Activated T-helper 2 cell treated with anti-CD3 and anti-CD28 coated beads, Interferon-gamma antibody, Interleukin-2, Interleukin-4, amounts not matched to agents 10 μg/mL and 5 μg/mL and 100 μg/mL, durations not matched to agents 14 hours and 24 hours and 36 hours (primary cell): ENCODE results near the gene MINDY4. TPM values are rescaled to one million over a fixed set of nuclear protein-coding genes. Genes with fewer than 3 reads are reported as not detected.

Experiments used
- DNase-seq: peaks from one replicate; pipeline ENCODE4 v3.0.0; 2021; ENCODE audit warnings: low spot score
- H3K27ac Mint-ChIP-seq: one replicate; pipeline ENCODE4 v1.8.0; 2021; ENCODE audit warnings: mixed read lengths
- H3K27me3 Mint-ChIP-seq: one replicate; pipeline ENCODE4 v1.8.0; 2021; ENCODE audit warnings: low read depth, mixed read lengths
- H3K36me3 Mint-ChIP-seq: one replicate; pipeline ENCODE4 v1.8.0; 2021; ENCODE audit warnings: low read depth, mixed read lengths
- H3K4me1 Mint-ChIP-seq: one replicate; pipeline ENCODE4 v1.8.0; 2021; ENCODE audit warnings: low read depth, mixed read lengths
- H3K4me3 Mint-ChIP-seq: one replicate; pipeline ENCODE4 v1.8.0; 2021; ENCODE audit warnings: low read depth, mild to moderate bottlenecking, moderate library complexity, mixed read lengths
- H3K9me3 Mint-ChIP-seq: one replicate; pipeline ENCODE4 v1.8.0; 2021; ENCODE audit warnings: mixed read lengths
- intact Hi-C: fragments of 100-400 bp; cut with micrococcal nuclease; formaldehyde crosslinking; loops from one replicate; pipeline ENCODE4 v1.15.1; 2023
- total RNA-seq: library from RNA; stranded (reverse); gene quantifications from 2 replicates; pipeline ENCODE4 v1.2.3, GENCODE V29; 2022

Gene MINDY4
- total RNA-seq, 1 donor from 2014 or later: 1.3 TPM

- Mint-ChIP-seq H3K27me3 (no peaks in the 10 kb centered on the region), H3K27ac (no peak overlapping the region), H3K4me3 (no peak overlapping the region), H3K4me1 (peaks cover 1% of the 10 kb centered on the region), H3K9me3 (no peaks in the 10 kb centered on the region), H3K36me3 (no peaks in the 10 kb centered on the region)
- DNase-seq: no peak
- intact Hi-C loops: no loop called here
Measured at GRCh38 chr7:30907527-30908267, 136.5 kb downstream of the MINDY4 start.

- peaks cover 1% of the 10 kb centered on the region for H3K4me1 Mint-ChIP-seq
- intact Hi-C loops: no loop called here
- no peaks in the 10 kb centered on the region for H3K9me3 Mint-ChIP-seq
- DNase-seq: no peak
- no peak overlapping the region for H3K27ac Mint-ChIP-seq
- H3K27me3 Mint-ChIP-seq: no peaks in the 10 kb centered on the region
- no peaks in the 10 kb centered on the region for H3K36me3 Mint-ChIP-seq
- no peak overlapping the region for H3K4me3 Mint-ChIP-seq
Measured at GRCh38 chr7:30908681-30909080, 137.5 kb downstream of the MINDY4 start.

DNA sequence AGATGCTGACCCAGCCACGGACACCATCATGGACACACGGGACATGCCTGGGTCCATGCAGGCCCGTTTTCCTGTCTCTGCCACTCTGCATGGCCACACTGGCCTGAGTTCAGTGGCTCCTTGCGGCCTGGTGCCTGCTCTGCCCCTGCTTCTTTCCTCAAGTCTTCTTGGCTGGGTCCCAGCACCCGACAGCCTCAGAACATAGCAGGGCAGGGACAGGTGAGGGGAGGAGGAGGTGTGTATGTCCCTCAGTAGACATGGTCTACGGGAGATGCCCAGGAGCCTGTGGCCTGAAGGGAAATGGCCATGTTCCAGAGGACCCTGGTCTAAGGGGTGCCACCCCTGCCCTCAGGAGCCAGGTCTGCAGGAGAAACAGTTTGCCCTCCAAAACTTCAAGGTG, 138.2 kb downstream of the MINDY4 start:
- intact Hi-C loops: no loop called here
- Mint-ChIP-seq H3K4me3 (no peak overlapping the region), H3K36me3 (no peaks in the 10 kb centered on the region), H3K27ac (no peak overlapping the region), H3K27me3 (no peaks in the 10 kb centered on the region), H3K4me1 (peaks cover 1% of the 10 kb centered on the region), H3K9me3 (no peaks in the 10 kb centered on the region)
- no peak for DNase-seq

DNA sequence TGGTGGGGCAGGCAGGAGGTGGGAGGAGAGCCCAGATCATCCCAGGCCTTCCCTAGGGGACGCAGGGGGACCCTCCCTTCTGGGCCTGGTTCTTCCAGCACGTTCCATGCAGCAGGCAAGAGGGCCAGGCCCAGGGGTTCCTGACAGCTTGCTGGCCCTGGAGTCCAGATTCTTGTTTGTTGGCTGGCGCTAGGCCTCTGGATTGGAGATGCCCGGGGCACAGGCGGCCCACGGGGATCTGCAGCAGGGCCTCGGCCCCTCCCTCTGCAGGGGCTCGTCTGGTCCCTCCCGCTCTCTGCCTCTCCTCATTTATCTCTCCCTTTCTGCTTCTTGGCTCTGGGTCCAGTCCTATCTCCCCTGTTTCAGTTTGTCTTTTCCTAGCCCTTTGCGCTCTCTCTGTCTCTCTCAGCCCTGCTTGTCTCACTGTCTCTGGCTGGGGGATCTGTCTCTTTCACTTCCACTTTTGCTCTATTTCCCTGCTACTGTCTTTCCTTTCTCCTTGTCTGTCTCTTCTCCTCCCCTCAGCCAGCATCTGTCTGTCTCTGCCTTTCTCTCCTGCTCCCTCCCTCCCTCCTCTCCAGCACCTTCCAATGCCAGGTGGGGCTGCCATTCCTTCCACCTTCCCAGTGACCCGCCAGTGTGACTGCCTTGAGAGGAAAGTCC, 139.3 kb downstream of the MINDY4 start:
- peak overlapping the region; percentile 12 for H3K27ac Mint-ChIP-seq
- DNase-seq: no peak
- no peak overlapping the region for H3K4me3 Mint-ChIP-seq
- peaks cover 1% of the 10 kb centered on the region for H3K4me1 Mint-ChIP-seq
- no peaks in the 10 kb centered on the region for H3K36me3 Mint-ChIP-seq
- no peaks in the 10 kb centered on the region for H3K27me3 Mint-ChIP-seq
- intact Hi-C loops: no loop called here
- H3K9me3 Mint-ChIP-seq: no peaks in the 10 kb centered on the region

DNA sequence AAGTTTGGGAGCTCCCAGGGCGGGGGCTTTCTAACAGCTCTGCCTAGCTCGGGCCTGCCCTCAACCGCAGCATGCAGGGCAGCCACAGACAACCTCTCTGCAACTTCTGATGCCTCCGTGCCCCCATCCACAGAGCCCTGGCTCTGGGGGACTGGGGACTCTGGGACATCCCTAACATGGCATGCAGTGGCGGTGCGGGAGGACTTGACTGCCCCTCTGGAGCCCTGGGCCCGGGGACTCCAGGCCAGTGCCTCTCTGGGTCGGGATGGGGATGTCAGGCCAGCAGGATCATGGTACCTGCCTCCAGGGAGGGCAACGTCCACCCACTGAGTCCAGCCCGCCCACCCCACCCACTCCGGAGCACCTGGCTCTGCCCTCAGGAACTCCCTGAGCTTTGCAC, 139.9 kb downstream of the MINDY4 start:
- Mint-ChIP-seq H3K4me3 (no peak overlapping the region), H3K4me1 (peaks cover 1% of the 10 kb centered on the region), H3K27me3 (no peaks in the 10 kb centered on the region), H3K9me3 (no peaks in the 10 kb centered on the region), H3K36me3 (no peaks in the 10 kb centered on the region), H3K27ac (no peak overlapping the region)
- DNase-seq: no peak
- intact Hi-C loops: no loop called here

DNA sequence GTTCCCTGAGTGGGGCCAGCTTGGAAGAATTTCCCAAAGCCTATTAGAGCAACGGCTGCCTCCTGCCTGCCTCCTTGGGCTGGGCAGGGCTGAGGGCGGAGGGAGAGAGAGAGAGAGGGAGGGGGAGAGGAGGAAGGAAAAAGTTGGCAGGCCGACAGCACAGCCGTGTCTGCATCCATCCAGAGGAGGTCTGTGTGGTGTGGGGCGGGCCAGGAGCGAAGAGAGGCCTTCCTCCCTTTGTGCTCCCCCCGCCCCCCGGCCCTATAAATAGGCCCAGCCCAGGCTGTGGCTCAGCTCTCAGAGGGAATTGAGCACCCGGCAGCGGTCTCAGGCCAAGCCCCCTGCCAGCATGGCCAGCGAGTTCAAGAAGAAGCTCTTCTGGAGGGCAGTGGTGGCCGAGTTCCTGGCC, 140.3 kb downstream of the MINDY4 start, which contains the start of gene AQP1:
Gene AQP1 (plus strand): TSS at position 293 of the 409 bp plus-strand sequence. CDS start 57 bp downstream, at position 350.
- no peak for DNase-seq
- no peaks in the 10 kb centered on the region for H3K27me3 Mint-ChIP-seq
- intact Hi-C loops: no loop called here
- H3K4me3 Mint-ChIP-seq: no peak within 1 kb of the TSS
- peak within 1 kb of the TSS; percentile 12 for H3K27ac Mint-ChIP-seq
- H3K9me3 Mint-ChIP-seq: no peaks in the 10 kb centered on the region
- H3K36me3 Mint-ChIP-seq: no peaks in the 10 kb centered on the region
- H3K4me1 Mint-ChIP-seq: peaks cover 1% of the 10 kb centered on the region

DNA sequence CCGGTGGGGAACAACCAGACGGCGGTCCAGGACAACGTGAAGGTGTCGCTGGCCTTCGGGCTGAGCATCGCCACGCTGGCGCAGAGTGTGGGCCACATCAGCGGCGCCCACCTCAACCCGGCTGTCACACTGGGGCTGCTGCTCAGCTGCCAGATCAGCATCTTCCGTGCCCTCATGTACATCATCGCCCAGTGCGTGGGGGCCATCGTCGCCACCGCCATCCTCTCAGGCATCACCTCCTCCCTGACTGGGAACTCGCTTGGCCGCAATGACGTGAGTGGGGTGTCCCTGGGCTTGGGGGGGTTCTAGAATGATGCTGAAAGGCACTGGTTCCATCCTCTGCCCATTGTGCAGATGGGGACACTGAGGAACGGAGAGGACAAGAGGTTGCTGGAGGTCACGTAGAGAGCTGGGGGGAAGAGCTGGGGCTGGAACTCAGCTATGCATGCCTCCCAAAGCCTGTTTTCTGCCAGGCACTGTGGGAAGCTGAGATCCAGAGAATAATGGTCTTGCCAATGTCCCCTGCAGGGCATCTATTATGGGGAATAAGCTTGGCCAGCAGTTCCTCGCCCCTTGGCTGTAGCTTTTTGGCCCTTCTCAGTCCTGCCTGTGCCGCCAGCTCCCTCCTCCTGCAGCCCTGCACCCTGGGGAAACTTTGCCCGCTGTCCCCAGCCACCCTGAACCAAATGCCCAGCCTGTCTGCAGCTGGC, 141.0 kb downstream of the MINDY4 start:
- no peak overlapping the region for H3K27ac Mint-ChIP-seq
- H3K36me3 Mint-ChIP-seq: no peaks in the 10 kb centered on the region
- H3K27me3 Mint-ChIP-seq: no peaks in the 10 kb centered on the region
- H3K9me3 Mint-ChIP-seq: no peaks in the 10 kb centered on the region
- DNase-seq: no peak
- intact Hi-C loops: no loop called here
- no peak overlapping the region for H3K4me3 Mint-ChIP-seq
- H3K4me1 Mint-ChIP-seq: peaks cover 1% of the 10 kb centered on the region

DNA sequence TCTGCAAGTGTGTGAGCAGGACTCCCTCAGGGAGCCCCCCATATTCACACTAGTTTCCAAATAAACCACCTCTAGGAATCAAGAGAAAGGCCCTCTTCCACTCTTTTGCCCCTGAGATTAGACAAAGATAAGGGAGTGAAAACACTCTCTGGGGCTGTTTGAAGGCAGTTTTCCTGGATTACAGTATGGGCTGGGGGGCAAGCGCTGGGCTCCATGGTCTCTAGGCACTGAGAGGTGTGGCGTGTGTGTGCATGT, 141.4 kb downstream of the MINDY4 start:
- DNase-seq: no peak
- Mint-ChIP-seq H3K4me3 (no peak overlapping the region), H3K27me3 (no peaks in the 10 kb centered on the region), H3K4me1 (peaks cover 1% of the 10 kb centered on the region), H3K9me3 (no peaks in the 10 kb centered on the region), H3K27ac (no peak overlapping the region), H3K36me3 (no peaks in the 10 kb centered on the region)
- intact Hi-C loops: no loop called here

- no peaks in the 10 kb centered on the region for H3K36me3 Mint-ChIP-seq
- H3K4me3 Mint-ChIP-seq: no peak overlapping the region
- DNase-seq: no peak
- peaks cover 1% of the 10 kb centered on the region for H3K4me1 Mint-ChIP-seq
- H3K27me3 Mint-ChIP-seq: no peaks in the 10 kb centered on the region
- intact Hi-C loops: no loop called here
- no peak overlapping the region for H3K27ac Mint-ChIP-seq
- no peaks in the 10 kb centered on the region for H3K9me3 Mint-ChIP-seq
Measured at GRCh38 chr7:30912986-30913811, 142.0 kb downstream of the MINDY4 start.

- intact Hi-C loops: no loop called here
- Mint-ChIP-seq H3K4me1 (peaks cover 1% of the 10 kb centered on the region), H3K9me3 (no peaks in the 10 kb centered on the region), H3K36me3 (no peaks in the 10 kb centered on the region), H3K27ac (no peak overlapping the region), H3K4me3 (no peak overlapping the region), H3K27me3 (no peaks in the 10 kb centered on the region)
- DNase-seq: no peak
Measured at GRCh38 chr7:30913821-30914515, 142.8 kb downstream of the MINDY4 start.

DNA sequence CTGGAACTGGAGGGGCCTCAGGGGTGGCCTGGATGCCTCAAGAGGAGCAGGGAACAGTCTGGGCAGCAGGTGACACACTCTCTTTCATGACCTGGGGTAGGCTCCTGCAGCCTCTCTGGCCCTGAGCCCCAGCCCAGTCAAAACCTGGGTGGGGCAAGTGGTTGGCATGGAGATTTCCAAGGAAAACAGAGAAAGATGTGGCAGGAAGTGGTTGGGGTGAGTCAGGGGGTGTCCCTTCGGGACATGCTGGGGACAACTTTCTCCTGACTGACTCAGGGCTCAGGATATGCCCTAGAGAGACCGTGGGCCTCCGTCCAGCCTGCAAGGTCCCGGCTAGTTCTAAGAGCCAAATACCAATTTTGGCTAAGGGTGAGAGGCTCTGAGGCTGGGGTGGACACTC, 143.4 kb downstream of the MINDY4 start:
- Mint-ChIP-seq H3K27me3 (no peaks in the 10 kb centered on the region), H3K27ac (no peak overlapping the region), H3K4me1 (peaks cover 1% of the 10 kb centered on the region), H3K9me3 (no peaks in the 10 kb centered on the region), H3K4me3 (no peak overlapping the region), H3K36me3 (no peaks in the 10 kb centered on the region)
- no peak for DNase-seq
- intact Hi-C loops: no loop called here

- intact Hi-C loops: no loop called here
- no peaks in the 10 kb centered on the region for H3K9me3 Mint-ChIP-seq
- H3K4me3 Mint-ChIP-seq: no peak overlapping the region
- H3K27me3 Mint-ChIP-seq: no peaks in the 10 kb centered on the region
- H3K4me1 Mint-ChIP-seq: peaks cover 1% of the 10 kb centered on the region
- DNase-seq: no peak
- H3K27ac Mint-ChIP-seq: no peak overlapping the region
- no peaks in the 10 kb centered on the region for H3K36me3 Mint-ChIP-seq
Measured at GRCh38 chr7:30915005-30915601, 143.9 kb downstream of the MINDY4 start.
